GM12891 (cell line): Measurements from ENCODE around the gene TNFSF18.

Source experiments
- DNase-seq: peaks from one replicate; pipeline ENCODE4 v3.0.0; 2011; ENCODE audit warnings: low spot score; ENCODE audit not compliant: insufficient read length
- FAIRE-seq: peaks from 2 replicates; lab custom pipeline; 2011; peaks lifted over from hg19 to GRCh38; lab: Jason Lieb, UNC
- PAX5 ChIP-seq: IDR thresholded peaks from 2 replicates; pipeline ENCODE4 v1.6.1; 2011; ENCODE audit warnings: low read length, moderate library complexity, mild to moderate bottlenecking; ENCODE audit not compliant: insufficient read depth, severe bottlenecking
- POLR2A ChIP-seq: IDR thresholded peaks from 2 replicates; pipeline ENCODE4 v1.6.1; 2011; ENCODE audit warnings: low read depth, low read length, control low read depth
- POLR2AphosphoS5 ChIP-seq: IDR thresholded peaks from 2 replicates; pipeline ENCODE4 v1.6.1; 2011; ENCODE audit warnings: low read depth, low read length, control low read depth
- POU2F2 ChIP-seq: IDR thresholded peaks from 2 replicates; pipeline ENCODE4 v1.6.1; 2011; ENCODE audit warnings: low read depth, mild to moderate bottlenecking, control low read depth, low read length, moderate library complexity
- SPI1 ChIP-seq: IDR thresholded peaks from 2 replicates; pipeline ENCODE4 v1.6.1; 2011; ENCODE audit warnings: low read depth, low read length, control low read depth
- TAF1 ChIP-seq: IDR thresholded peaks from 2 replicates; pipeline ENCODE4 v1.6.1; 2011; ENCODE audit warnings: low read depth, low read length, control low read depth

The TNFSF18 gene

DNA sequence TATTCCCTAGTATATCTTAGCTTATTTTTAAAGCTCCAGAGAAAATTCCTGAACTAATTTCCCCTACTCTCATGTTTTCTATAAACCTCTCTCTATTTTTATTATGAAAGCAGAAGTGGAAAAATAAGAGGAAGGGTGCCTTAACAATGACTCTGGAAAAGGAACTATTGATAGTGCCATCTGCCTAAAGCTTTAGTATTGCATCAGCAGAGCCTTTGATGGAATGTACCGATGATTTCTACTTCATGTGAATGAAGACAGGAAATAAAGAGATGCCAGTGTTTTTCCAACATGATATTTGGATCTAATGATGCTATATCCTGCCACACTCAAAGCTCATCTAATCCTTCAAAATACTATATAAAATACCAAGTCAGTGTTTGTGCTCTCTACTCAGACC is 35.1 kb downstream of the TNFSF18 start:
- DNase-seq (no peak), FAIRE-seq (peak; percentile 51)
- TF ChIP-seq POLR2AphosphoS5 (no peak), POLR2A (no peak), PAX5 (no peak), TAF1 (no peak), SPI1 (no peak), POU2F2 (no peak)

DNA sequence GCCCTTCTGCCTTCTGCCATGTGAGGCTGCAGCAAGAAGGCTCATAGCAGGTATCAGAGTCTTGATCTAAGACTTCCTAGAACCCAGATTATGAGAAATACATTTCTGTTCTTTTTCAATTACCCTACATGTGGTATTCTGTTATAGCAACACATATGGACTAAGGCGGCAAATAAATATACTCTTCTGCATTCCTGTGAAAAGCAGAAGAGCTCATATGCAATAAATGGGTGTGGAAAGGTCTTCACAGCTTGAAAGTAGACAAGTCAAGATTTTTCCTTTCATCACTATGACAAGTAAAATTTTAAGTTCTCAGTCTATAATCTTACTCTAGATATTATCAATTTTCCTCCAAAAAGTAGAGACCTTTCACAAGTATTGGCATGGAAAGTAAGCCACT is 36.6 kb downstream of the TNFSF18 start:
- TF ChIP-seq TAF1 (no peak), POU2F2 (no peak), POLR2A (no peak), POLR2AphosphoS5 (no peak)
- no peak for DNase-seq
- FAIRE-seq: no peak

DNA sequence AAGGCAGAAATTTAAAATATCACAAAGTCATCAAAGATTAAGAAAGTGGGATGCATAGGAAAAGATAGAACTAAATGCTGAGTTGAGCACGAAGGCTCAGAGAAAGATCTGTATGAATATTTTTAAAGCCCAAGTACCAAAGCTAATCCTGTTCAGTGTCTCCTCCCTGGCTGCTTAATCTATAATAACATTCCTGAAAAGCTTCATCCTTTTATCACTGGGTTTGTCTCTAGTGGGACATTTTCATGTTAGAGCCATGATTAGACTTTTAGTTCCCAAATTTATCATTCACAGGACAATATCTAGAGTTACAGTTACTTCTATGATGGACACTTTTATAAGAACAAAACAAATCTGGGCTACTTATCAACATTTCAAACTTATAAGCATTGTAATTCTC is 38.6 kb downstream of the TNFSF18 start:
- DNase-seq (no peak), FAIRE-seq (no peak)
- TF ChIP-seq TAF1 (no peak), POLR2A (no peak), SPI1 (no peak), POLR2AphosphoS5 (no peak), PAX5 (no peak), POU2F2 (no peak)

DNA sequence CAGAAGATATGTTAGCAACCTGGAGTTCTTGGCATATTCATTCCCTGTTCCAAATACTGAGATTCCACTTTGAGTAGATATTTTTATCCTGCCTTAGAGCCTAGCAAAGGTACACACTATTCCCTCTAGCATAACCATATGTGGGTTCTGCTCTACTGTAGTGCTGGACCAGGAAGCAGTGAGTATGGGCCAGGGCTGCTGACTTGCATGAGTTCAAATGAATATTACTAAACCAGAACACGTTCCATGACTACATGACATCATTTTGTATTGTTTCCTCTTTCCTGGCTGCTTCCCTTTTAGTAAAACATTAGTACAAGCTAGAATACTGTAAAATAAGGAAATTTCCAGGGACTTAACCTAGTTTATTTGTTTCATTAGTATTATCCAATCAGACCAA is 41.1 kb downstream of the TNFSF18 start:
- TF ChIP-seq TAF1: no peak
- TF ChIP-seq POLR2A: no peak
- no peak for TF ChIP-seq POU2F2
- TF ChIP-seq SPI1: no peak
- TF ChIP-seq PAX5: no peak
- TF ChIP-seq POLR2AphosphoS5: no peak
- DNase-seq (no peak), FAIRE-seq (no peak)

DNA sequence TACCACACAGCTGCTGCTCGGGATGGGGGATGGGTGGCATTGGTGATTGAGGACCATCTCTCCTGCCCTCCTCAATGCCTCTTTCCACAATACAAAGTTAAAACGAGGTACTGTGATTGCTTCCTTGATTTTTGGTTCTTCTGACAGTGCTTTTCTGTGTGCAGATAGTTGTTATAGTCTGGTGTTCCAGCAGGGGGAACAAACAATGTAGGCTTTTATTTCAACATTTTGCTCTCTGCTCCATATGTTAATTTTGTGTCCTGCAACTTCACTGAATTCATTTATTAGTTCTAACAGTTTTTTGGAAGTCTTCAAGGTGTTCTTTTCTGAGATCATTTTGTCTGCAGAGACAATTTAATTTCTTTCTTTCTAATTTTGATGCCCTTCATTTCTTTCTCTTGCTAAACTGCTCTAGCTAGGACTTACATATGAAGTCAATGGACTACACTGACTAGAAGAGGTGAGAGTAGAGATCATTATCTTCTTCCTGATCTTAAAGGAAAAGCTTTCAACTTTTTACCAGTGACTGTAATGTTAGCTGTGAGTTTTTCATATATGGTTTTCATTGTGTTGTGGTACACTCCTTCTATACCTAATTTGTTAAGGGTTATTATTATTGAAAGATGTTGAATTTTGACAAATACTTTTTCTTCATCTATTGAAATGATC is 45.4 kb downstream of the TNFSF18 start:
- TF ChIP-seq POLR2AphosphoS5 (no peak), SPI1 (no peak), POU2F2 (no peak), TAF1 (no peak), POLR2A (no peak), PAX5 (no peak)
- DNase-seq (no peak), FAIRE-seq (no peak)

DNA sequence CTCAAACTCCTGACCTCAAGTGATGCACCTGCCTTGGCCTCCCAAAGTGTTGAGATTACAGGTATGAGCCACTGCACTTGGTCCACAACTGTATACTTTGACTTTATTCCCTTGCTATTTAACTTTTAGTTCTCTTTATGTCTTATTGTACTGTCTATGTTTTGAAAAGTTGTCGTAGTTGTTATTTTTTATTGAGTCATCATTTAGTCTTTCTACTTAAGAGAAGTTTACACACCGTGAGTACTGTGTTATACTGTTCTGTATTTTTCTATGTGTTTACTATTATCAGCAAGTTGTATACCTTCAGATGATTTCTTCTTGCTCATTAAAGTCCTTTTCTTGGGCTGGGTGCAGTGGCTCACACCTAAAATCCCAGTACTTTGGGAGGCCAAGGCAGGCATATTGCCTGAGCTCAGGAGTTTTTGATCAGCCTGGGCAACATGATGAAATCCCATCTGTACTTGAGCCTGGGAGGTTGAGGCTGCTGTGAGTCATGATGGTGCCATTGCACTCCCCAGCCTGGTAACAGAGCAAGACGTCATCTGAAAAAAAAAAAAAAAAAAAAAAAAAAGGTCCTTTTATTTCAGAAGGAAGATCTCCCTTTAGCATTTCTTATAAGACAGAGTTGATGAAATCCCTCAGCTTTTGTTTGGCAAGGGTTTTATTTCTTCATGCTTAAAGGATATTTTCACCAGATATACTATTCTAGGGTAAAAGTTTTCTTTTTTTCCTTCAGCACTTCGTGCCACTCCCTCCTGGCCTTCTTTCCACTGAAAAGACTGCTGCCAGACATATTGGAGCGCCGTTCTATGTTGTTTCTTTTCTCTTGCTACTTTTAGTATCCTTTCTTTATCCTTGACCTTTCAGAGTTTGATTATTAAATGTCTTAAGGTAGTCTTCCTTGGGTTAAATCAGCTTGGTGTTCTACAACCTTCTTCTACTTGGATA is 47.6 kb downstream of the TNFSF18 start:
- FAIRE-seq (no peak), DNase-seq (no peak)
- TF ChIP-seq POU2F2: no peak

DNA sequence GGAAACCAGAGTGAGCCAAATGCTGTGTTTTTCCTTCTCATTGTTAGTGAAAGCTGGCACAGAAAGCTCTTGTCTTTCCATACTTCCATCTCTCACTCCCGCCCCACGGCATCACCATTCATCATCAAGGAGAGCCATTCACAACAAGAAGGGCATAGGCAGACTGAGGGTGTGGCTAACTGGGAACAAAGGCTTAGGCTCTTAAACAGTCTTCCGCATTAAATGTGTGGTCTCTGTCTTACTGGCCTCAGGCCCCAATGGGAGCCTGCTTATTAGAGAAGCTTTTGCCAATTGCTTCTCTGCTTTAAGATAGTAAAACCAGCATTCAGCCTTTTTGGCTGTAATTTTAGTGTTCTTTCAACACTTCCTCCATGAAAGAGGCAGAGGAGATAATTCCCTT is 51.4 kb downstream of the TNFSF18 start:
- TF ChIP-seq POU2F2 (no peak), POLR2AphosphoS5 (no peak), POLR2A (no peak), SPI1 (no peak), TAF1 (no peak), PAX5 (no peak)
- FAIRE-seq: no peak
- DNase-seq: no peak

DNA sequence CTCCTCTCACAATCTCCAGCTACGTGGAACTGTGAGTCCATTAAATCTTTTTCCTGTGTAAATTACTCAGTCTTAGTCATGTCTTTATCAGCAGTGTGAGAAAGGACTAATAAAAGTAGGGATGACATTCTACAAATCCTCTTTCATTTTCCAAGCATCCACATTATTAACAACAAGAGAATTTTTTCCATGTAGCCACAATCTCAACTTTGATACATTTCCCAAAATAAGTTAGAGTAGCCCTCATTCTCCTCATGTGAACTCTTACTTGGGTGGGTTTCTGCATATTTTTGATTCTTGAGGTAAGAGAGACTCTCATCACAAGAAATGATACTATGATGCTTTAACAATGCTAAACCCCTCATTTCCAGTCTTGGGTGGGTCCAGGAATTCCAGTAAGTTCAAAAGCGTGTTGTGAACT is 52.8 kb downstream of the TNFSF18 start:
- FAIRE-seq (no peak), DNase-seq (no peak)
- TF ChIP-seq POU2F2 (no peak), SPI1 (no peak), POLR2A (no peak), TAF1 (no peak), POLR2AphosphoS5 (no peak), PAX5 (no peak)

DNA sequence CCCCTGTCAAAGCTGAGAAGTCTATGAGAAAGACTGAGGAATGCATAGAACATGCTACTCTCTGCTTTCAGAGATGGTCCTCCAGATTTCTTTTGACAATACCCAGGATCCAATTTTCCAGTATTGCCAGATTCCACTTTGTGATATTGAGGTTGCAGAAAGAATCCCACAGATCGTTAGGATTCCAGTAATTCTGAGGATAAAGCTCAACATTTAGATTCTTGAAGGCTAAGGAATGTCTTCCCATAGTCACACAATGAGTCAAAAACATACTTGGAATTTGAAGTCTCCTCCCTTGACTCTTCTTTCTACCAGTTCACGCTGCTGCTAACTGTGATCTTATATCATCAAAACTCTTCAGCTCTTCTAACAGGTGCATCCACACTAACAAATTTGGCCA is 57.1 kb downstream of the TNFSF18 start:
- FAIRE-seq: no peak
- no peak for DNase-seq
- no peak for TF ChIP-seq SPI1

DNA sequence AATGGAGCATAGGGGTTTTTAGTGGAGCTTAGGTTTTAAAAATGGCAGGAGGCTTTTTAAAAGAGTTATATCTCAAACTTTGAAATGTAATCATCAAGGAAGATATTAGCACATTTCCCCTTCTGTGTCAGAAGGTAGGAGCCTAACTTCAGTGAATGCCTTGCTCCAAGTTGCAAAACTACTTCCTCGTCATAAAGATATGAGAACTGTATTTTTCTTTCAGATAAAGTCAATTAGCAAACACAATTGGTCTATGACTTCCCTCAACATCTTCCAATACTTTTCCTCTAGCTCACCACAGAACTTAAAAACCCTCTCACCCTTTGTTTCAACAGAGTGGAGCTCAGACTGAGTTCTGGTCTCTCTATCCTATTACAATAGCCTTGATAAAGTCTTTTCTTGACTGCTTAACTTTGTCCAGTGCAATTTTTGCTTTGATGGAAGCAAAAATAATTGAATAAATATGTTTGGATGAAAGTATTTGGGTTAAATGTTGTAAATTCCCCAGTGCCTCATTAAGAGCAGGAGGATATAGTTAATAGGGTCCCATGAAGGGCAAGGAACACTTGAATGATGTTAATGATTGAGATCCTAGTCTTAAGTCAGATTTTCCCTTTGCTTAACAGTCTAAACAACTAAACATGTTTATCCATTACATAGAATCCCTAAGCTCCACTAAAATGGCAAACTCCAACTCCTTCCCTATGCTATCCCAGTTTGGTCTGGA is 58.9 kb downstream of the TNFSF18 start:
- DNase-seq (no peak), FAIRE-seq (no peak)
- no peak for TF ChIP-seq POLR2AphosphoS5
- no peak for TF ChIP-seq POU2F2
- TF ChIP-seq PAX5: no peak
- TF ChIP-seq TAF1: no peak
- no peak for TF ChIP-seq SPI1
- no peak for TF ChIP-seq POLR2A
